Activated naive CD4-positive, alpha-beta T cell treated with anti-CD3 and anti-CD28 coated beads, Interleukin-2, amount 50 U/mL, for 16 hours (primary cell): ENCODE measurements around the gene DUSP1.

Experiments
- DNase-seq: peaks from one replicate; pipeline ENCODE4 v3.0.0-alpha.2; 2020

Gene DUSP1

DNA sequence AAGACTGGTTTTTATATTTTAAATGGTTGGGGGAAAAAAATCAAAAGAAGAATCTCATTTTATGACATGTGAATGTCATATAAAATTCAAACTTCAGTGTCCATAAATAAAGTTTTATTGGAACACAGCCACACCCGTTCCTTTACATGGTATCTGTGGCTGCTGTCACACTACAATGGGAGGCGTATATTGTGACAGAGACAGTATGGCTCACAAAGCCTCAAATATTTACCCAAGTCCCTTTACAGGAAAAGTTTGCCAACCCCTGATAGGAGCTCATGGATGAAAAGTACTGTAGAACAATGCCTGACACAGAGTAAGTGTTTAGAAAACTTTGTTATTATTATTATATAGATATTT, 5.2 kb upstream of the DUSP1 start:
- DNase-seq, result no peak

DNA sequence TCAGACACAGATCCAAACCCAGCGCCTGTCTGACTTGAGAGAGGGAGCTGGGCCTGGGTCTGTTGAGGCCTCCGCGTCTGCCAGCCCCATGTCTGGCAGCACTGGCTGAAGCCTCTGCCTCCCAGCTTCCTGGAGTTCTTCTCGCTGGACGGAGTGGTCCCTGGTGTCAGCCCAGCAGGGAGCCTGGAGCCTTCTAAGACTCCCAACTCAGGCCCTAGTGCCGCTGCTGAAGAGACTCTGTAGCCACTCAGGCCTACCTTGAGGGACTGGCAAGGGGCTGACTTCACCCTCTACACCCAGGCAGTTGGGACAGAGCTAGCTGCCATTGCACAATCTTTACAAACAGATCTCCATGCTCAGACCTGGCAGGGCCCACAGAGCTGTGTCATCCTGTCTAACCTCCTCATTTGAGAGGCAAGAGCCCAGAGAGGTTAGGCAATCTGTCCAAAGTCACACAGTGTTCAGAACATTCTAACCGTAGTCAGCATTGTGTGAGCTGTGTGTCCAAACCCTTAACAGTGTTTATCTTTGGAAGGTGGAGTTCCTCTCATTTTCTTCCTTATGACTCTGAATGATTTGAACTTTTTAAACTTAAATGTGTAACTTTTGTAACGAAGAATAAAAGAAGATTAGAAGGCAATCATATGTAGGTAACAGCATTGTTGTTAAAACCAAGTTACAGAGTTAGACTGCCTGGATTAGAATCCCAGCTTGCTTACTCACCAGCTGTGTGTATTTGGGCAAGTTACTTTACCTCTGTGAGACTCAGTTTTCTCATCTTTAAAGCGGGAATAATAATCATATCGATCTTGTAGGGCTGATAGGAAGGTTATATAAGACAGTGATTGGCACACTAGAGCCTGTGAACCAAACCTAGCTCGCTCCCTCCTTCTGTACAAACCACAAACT, 4.6 kb upstream of the DUSP1 start:
- no peak for DNase-seq

GRCh38 chr5:172774561-172775315, 3.7 kb upstream of the DUSP1 start:
- DNase-seq, result no peak

- no peak for DNase-seq
Measured at GRCh38 chr5:172773481-172774469, 2.8 kb upstream of the DUSP1 start.

- peak; percentile 74 for DNase-seq
Measured at GRCh38 chr5:172772112-172772906, 1.3 kb upstream of the DUSP1 start.

DNA sequence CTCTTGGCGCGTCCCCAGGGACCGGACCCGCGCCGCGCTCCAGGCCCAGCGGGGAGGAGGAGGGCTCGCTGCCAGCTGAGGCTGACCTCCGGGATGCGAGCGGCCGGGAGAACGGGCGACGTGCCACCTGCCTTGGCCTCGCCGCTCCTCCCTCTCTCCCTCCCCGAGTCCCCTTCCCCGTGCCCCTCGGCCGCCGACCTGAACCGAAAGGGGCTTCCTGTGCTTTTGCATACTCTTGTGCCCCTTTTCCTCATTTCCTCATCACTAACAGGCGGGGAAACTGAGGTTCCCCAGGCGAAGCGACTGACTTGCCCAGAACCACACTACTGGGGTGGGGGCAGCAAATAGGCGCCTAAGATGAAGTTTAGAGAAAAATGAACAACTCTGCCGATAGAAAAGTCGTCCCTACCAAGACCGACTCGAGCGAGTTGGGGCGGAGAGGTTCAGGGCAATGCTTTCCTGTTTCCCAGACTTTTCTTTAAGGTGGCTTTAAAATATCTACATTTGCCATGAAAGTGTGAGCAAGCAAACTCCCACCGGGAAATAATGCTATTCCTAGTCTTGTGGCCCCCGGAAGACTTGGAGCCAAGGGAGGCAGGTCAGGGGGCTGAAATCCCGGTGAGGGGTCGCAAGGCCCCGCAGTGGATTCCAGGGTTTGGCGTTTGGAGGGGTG, 580 bp upstream of the DUSP1 start:
- DNase-seq, result no peak

GRCh38 chr5:172770374-172770674, 671 bp downstream of the DUSP1 start:
- DNase-seq, result no peak

- no peak for DNase-seq
Measured at GRCh38 chr5:172769616-172770373, 1.2 kb downstream of the DUSP1 start.

GRCh38 chr5:172769342-172769615, 1.7 kb downstream of the DUSP1 start:
- DNase-seq, result no peak

- no peak for DNase-seq
Measured at GRCh38 chr5:172768573-172769341, 2.2 kb downstream of the DUSP1 start.

- DNase-seq, result no peak
Measured at GRCh38 chr5:172768098-172768572, 2.9 kb downstream of the DUSP1 start.

DNA sequence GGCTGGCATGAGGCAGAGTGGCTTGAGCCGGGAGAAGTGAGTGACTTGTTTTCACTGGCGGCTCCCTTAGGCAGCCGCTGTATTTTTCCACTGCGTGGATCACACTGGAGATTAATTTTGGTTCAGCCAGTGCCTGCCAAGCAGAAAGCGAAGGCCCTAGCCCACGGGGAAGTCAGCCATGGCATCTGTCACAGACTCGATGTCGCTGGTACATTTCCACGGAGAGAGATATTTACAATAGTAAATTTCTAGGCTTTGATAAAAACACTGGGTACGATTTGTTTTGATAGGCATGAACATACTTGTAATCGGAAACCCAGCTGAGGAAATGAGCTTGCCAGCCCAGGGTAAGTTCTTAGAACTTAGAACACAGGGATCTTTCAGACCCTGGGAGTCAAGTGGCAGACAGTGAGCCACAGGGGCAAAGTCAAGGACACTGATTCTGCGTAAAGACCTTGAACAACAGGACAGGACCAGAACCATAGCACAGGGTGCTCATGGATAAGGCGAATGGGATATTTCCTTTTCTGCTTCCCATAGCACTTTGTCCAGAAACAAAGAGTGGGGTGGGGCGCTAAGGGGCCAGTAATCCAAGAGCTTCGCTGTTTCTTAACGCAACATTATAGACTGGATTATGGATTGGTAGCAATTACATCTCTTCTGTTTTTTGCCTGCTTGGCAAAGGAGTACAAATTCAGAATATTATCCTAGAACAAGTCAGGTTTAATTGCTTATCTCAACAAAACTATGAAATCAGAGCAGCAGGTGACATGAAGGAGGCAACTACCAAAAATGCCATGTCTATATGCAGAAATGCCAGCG, 4.5 kb downstream of the DUSP1 start:
- no peak for DNase-seq

- DNase-seq, result no peak
Measured at GRCh38 chr5:172765766-172766286, 5.2 kb downstream of the DUSP1 start.

DNA sequence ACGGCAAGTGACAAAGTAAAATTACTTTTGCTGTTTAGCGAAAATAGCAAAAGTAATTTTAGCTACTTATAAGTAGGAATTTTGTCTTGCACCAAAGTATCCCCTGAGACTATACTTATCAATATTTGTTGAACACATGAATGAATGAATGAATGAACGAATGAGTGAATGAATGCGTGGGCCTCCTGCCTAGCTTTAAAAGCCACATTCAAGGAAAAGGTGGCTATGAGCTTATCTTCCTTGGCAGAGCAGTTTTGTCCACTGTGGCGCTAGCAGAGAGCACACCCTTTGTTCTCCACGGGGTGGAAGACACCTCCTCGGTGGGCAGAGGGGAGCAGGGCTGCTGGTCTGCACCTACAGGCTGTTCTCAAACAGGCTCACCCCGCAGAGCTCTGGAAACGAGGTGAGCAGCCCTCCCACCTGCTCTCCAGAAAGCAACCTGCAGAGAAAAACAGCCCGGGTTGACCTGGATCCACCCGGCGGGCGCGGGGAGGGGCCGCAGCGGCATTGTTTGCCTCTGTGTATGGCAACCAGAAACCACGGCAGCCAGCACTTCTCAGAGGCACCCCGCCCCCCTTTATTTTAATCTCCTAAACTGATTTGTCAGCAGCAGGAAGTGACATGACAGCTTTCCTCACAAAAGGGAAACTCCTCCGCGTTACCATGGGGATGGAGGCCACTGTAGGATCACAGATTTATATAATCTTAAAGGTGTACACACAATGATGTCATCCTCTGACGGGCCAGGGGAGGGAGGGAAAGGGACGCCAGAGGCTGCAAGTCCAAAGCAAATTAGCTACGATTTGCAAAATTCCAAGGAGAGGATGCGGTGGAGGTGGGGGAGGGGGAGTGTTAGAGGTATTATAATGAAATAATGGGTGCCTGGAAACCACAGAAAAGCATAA, 5.9 kb downstream of the DUSP1 start:
- peak; percentile 87 for DNase-seq

- DNase-seq, result no peak
Measured at GRCh38 chr5:172763120-172763464, 7.9 kb downstream of the DUSP1 start.

DNA sequence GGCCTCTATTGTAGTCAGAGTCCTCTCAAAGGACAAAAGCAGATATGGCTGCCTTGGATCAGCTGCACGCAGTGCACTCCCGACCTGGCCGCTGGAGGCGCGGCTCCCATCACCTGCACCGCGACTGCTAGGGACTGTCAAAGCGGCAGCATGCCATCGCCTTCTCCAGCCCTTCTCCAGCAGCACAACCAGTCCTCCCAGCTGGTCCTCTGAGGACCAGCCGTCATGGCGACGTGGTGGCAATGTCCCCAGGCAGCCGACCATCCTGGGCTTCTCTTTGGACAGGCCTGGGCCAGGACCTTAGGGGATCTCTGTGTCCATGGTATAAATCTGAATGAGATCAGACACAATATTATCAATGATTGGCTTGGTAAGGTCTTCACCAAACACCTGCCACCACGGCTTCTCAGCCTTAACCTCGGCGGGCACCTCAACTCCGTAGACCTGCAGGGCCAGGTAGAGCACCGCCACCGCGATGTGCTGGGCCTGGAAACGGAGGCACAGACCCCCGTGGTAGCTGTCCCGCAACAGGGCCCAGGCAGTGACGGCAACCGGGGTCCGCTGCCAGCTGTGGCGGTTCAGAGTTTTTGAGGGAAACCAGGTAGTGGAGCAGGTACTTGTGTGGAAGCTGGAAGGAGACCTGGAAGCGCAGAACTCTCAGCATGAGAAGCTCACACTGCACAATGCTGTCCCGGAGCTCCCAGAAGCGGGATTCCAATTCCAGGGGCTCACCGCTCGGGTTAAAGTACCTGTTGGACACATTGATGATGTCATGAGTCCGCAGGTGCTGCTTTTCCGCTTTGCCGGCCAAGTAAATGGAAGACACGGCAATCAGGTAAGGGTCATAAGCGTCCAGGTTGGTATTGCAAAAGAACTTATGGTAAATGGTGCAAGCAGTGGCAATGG, 8.5 kb downstream of the DUSP1 start:
- no peak for DNase-seq

DNA sequence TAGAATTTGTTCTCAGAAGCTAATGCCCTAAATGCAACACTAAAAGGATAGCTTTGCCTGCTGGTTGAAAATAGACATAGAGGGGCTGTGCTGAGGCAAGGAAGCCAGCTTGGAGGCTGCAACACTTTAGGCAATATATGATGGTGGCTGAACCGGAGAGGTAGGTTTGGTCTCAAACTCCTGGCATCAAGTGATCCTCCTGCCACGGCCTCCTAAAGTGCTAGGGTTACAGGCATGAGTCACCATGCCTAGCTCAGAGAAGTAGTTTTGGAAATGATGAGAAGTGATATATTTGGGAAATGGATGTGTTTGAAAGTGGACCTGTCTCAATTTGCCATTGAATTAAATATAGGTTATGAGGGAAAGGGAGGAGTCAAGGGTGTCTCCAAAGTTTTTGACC, 10.0 kb downstream of the DUSP1 start:
- no peak for DNase-seq
